Activated effector memory CD4-positive, alpha-beta T cell treated with anti-CD3 and anti-CD28 coated beads, Interleukin-2, amount 50 U/mL, for 16 hours (primary cell): Measurements from ENCODE around the gene ELAVL2.

ENCODE experiments used
- DNase-seq: peaks from one replicate; pipeline ENCODE4 v3.0.0-alpha.2; 2020

ELAVL2 gene

GRCh38 chr9:23821375-23822181 lies 4.5 kb downstream of the ELAVL2 start:
- DNase-seq = no peak

GRCh38 chr9:23820451-23821374 lies 5.3 kb downstream of the ELAVL2 start:
- no peak for DNase-seq

- DNase-seq = no peak
Measured at GRCh38 chr9:23819403-23819802, 6.6 kb downstream of the ELAVL2 start.

DNA sequence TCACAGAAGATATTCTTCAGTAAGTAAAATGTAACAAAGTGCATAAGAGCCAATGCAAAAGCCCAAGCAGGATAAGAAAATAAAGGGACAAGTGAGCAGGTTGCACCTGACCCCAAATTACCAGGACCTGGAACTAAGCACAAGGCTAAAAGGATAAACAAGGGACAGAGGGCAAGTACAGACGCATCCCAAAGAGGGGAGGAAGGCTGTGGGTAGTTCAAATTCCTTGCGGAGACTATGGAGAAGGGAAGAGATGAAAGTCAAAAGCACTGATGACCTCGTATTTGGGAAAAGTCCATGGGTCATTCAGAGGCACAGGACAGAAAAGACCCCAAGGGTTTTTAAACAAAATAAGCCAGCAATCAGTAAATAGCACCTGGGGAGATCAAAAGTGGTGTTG lies 11.8 kb downstream of the ELAVL2 start:
- DNase-seq = no peak

DNA sequence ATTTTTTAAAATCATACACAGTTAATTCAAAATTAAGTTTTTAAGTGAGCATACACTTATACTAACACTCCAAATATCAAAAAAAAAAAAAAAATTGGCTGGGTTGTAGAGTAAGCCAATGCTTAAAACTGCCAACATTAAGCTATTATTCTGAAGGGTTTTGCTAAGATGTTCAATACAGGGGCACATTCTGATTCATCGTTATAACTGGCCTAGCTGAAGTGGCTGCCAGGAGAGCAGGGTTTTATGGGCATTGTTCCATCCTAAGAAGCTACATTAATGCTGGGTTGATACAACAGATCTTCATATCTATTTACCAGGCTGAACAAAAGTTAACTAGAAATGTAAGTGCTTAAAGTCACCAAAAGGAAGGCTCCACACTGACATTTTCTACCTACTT lies 13.4 kb downstream of the ELAVL2 start:
- no peak for DNase-seq

DNA sequence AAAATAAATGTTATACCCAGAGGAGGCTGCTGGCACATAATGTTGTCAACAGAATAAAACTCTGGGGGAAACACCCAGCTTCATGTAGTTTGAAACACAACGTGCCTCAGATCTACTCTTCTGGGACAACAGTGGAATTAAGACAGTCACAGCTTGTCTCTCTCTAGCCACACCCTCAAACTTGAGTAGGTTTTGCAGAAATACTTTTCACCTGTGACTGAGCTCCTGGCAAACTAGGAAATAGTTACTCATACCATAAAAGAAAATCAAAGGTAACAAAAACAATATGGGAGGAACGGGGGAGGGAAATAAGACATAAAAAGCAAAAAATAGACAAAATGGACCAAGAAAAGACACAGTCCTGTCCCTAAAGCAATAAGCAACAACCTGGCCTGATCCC lies 14.4 kb downstream of the ELAVL2 start:
- no peak for DNase-seq

DNA sequence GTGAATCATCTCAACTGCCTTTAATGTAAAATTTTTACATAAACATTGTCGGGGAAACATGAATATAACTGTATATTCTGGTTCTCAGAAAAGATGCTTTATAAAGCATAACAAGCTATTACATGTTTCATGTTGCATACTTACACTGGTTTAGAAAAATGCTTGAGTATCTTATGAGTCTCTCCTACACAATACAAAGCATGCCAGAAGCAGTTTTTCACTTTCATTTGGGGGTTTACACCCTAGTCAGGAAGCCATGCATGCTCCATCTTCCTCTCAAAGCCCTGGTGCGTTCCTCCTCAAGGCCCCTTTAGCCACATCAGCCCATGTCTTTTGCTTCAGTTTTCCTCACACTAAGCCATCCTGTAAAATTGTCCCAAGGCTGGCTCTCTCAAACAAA lies 22.8 kb downstream of the ELAVL2 start:
- no peak for DNase-seq

GRCh38 chr9:23801523-23801922 lies 24.5 kb downstream of the ELAVL2 start:
- no peak for DNase-seq

DNA sequence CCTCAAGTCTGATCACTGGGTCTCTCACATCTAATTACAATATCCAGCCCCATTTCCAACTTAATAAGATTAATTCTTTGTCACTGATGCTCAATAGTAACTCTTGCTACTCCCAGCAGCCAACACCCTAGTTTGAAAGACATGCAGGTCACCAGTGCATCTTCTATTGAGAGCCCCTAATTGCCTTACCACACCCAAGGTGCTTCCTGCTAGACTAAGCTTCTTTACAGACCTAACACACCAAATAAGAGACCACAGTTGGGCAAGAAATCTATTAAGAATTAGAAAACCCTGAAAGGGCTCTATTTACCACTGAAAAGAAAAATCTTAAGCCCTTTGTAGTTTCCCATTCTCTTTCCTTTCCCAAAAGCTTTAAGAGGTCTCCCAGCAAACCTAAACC lies 26.5 kb downstream of the ELAVL2 start:
- DNase-seq = no peak

- no peak for DNase-seq
Measured at GRCh38 chr9:23798325-23798724, 27.7 kb downstream of the ELAVL2 start.

DNA sequence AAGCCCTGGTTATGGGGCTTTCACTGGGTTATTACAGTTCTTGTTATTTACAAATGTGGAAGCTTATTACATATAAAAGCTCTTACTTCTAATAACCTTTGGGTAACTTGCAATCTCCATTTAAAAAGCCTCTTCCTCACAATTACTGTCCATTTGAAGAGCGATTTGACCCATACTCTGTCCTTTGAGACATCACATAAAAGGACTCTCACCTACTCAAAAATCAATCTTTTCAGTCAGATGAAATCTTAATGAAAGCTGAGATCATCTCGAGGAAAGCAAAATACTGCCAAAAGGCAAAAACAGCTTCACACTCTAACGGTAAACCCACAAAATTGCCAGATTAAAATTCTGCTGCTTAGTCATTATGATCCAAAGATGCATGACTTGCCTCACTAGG lies 29.8 kb downstream of the ELAVL2 start:
- DNase-seq = no peak

DNA sequence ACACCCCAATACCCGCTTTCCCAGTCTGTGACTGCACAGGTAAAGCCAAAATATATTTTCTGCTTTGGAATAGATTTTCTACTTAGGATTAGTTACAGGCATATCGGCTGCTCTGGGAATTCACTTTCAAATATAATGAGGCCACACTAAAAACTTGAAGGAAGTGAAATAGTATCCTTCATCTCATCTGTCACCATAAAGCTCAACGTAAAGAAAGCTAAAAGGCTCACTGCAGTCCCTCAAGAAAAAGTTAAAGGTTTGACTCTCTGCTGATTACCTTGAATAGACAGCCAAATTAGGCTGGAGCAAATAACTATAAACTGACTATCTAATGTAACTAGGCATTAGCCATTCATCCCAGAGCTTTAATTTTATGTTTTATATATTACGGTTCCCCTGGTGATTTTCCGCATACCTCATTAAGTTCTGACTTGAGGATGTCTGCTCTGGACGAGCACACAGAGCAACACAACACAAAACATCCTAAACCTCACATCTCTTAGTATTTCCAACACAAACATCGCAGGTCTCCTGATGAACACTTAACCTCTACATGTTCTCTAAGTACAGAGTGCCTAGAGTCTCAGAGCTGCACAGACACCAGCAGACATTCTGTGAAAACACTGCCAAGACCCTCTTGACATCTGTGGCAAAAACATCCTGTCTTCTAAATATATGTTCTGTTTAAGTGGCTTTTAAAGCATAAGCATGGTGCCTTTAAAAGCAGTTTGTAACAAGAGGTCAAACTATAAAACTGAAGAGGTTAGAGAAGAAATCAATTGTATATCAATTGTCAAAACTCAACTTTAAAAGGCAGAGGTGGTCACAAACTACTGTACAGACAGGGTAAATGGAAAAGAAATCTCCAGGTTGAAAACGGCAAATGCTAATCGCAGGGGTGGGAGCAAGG lies 35.4 kb downstream of the ELAVL2 start:
- no peak for DNase-seq

GRCh38 chr9:23789529-23790254 lies 36.3 kb downstream of the ELAVL2 start:
- DNase-seq = no peak

DNA sequence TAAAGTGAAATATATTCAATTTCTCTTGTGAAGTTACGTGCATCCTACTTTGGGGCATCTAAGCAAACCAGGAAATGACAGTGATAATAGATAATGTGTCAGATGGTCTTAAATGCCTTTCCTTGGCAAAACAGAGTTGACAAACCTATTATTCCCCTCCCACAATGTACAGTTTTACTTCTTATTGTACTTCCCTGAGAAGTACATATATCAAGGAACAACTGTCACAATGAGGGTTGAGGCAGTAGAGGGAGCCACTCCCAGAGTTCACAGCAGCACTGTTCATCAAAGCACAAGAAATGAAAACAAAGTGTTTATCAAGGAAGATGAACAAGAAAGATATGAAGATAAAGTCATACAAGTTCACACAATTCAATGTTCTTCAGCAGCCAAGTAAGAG lies 41.1 kb downstream of the ELAVL2 start:
- no peak for DNase-seq

GRCh38 chr9:23783509-23783908 lies 42.5 kb downstream of the ELAVL2 start:
- no peak for DNase-seq

DNA sequence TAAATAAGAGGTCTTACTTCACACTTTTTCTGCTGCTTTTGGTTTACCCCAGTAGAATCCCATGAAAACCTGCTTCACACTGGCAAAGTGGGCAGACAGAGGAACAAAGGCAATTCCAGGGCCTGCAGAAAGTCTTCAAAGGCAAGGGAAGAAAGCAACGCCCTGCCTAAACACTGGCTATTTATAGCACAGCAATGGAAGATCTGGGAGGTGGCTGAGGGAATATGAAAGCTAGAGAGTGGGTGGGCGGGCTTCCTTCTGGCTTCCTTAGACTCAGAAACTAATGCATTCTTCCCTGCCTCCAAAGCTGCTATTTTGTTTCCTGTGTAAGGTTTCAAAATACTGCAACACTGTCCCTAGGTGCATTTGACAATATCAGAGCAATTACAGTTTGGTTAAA lies 46.8 kb downstream of the ELAVL2 start:
- no peak for DNase-seq

- DNase-seq = no peak
Measured at GRCh38 chr9:23777328-23777727, 48.7 kb downstream of the ELAVL2 start.

DNA sequence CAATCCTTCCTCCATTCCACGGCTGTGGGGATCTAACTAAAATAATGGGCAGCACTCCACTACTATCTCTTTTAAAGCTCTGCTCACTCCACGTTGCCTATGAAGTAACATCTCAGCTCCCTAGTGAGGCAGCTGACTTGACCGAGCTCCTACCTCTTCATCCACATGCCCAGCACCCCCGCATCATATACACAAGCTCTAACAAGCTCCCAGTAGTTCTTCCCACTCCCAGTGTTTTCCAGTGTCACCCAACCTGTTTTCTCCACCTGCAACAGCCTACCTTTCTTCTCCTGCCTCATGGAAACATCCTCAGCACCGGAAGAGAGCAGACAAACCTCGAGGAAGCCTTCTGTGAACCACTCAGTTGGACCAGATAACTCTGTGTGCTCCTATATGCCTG lies 50.5 kb downstream of the ELAVL2 start:
- no peak for DNase-seq

GRCh38 chr9:23774266-23774665 lies 51.8 kb downstream of the ELAVL2 start:
- no peak for DNase-seq

GRCh38 chr9:23772385-23772783 lies 53.7 kb downstream of the ELAVL2 start:
- no peak for DNase-seq

DNA sequence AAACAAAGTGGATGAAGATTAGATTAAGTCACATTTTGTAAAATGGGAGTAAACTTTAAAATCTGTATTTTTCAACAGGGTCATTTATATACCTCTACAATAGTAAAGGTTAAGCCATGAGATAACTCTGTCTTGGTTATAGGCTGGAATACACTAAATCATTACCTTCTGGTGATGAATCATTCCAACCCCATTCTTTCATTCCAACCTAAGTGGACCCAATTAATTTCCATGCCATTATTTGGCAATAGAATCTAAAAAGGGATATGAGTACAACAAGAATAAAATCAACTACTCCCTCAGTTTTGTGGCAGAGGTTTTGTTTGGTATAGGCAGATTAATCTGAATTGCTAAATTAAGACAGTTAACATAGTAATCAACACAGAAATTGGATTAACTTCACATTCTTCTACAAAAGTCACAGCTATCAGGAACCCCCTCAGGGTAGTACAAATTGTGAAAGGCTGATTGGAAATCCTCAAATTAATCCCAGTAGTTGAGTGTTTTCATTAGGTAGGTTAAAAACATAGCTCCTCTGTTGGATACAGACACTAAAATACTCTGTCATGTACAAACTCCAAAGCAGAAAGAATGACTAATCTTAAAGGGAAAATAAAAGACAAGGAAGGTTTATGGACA lies 54.2 kb downstream of the ELAVL2 start:
- no peak for DNase-seq
